IPS-NIHi11 (cell line): ENCODE measurements around the gene SERPINA9.
"Not testable (repeated sequence)": the region's sequence is repeated elsewhere in the genome, so short reads cannot be mapped to it uniquely, and the experiment has no call there.

Source experiments
- DNase-seq: peaks from one replicate; pipeline ENCODE4 v3.0.0; 2012; ENCODE audit warnings: mixed read lengths, low spot score

SERPINA9 gene

GRCh38 chr14:94426526-94426925 lies 49.5 kb downstream of the SERPINA9 start:
- no peak for DNase-seq

GRCh38 chr14:94424371-94424770 lies 51.6 kb downstream of the SERPINA9 start:
- no peak for DNase-seq

- peak; percentile 79 for DNase-seq
These were observed 52.4 kb downstream of the SERPINA9 start for GRCh38 chr14:94423453-94424056.

- no peak for DNase-seq
These were observed 54.7 kb downstream of the SERPINA9 start for GRCh38 chr14:94421316-94421715.

GRCh38 chr14:94417497-94418205 lies 58.3 kb downstream of the SERPINA9 start:
- not testable (repeated sequence) for DNase-seq
